DND-41 (cell line): ENCODE results near the gene PGM2L1.
"Not testable (repeated sequence)": the region's sequence is repeated elsewhere in the genome, so short reads cannot be mapped to it uniquely, and the experiment has no call there.

Source experiments
- ATAC-seq: fragments of 200-7000 bp; cut with Tn5 transposase; 3 replicates; pipeline ENCODE4 v1.9.1; 2021; ENCODE audit warnings: low read depth; ENCODE audit not compliant: insufficient read depth
- DNase-seq: peaks from one replicate; pipeline ENCODE4 v3.0.0-alpha.2; 2020
- H2AFZ ChIP-seq: 2 replicates; pipeline ENCODE4 v1.6.0; 2012; ENCODE audit warnings: low read depth, low read length
- H3K27ac ChIP-seq: 2 replicates; pipeline ENCODE4 v1.5.1; 2012; ENCODE audit warnings: low read length, inconsistent platforms
- H3K27me3 ChIP-seq: fragments of 200-600 bp; sonication (generic); 2 replicates; pipeline ENCODE4 v1.6.0; 2012; ENCODE audit warnings: low read length, mild to moderate bottlenecking, inconsistent platforms; ENCODE audit not compliant: insufficient read depth, poor library complexity
- H3K36me3 ChIP-seq: 2 replicates; pipeline ENCODE4 v1.5.1; 2012; ENCODE audit warnings: low read length, inconsistent platforms; ENCODE audit not compliant: insufficient read depth
- H3K4me1 ChIP-seq: 2 replicates; pipeline ENCODE4 v1.5.1; 2012; ENCODE audit warnings: mild to moderate bottlenecking, low read length; ENCODE audit not compliant: insufficient read depth
- H3K4me2 ChIP-seq: 2 replicates; pipeline ENCODE4 v1.6.0; 2012; ENCODE audit warnings: mild to moderate bottlenecking, moderate library complexity, low read length, inconsistent platforms; ENCODE audit not compliant: insufficient read depth
- H3K4me3 ChIP-seq, 2 experiments: fragments of 200-600 bp in 1 of 2; shearing (Covaris generic) in 1 of 2; 2 replicates each; pipeline ENCODE4 v1.5.1; 2012 to 2016; ENCODE audit warnings: inconsistent platforms in 2 of 2, low read length in 2 of 2, mild to moderate bottlenecking in 2 of 2, low read depth in 1 of 2, moderate library complexity in 1 of 2
- H3K79me2 ChIP-seq: 2 replicates; pipeline ENCODE4 v1.6.0; 2012; ENCODE audit warnings: low read length, inconsistent platforms; ENCODE audit not compliant: insufficient read depth
- H3K9ac ChIP-seq: 2 replicates; pipeline ENCODE4 v1.6.0; 2012; ENCODE audit warnings: low read depth, mild to moderate bottlenecking, inconsistent platforms, low read length, moderate library complexity
- H3K9me3 ChIP-seq: 2 replicates; pipeline ENCODE4 v1.5.1; 2012; ENCODE audit warnings: low read length, moderate library complexity, mild to moderate bottlenecking, inconsistent platforms; ENCODE audit not compliant: insufficient read depth, severe bottlenecking
- H4K20me1 ChIP-seq: 2 replicates; pipeline ENCODE4 v1.6.0; 2012; ENCODE audit warnings: low read length; ENCODE audit not compliant: insufficient read depth
- CTCF ChIP-seq: IDR thresholded peaks from 2 replicates; pipeline ENCODE4 v1.5.1; 2012; ENCODE audit warnings: borderline replicate concordance, low read length, moderate library complexity, mild to moderate bottlenecking; ENCODE audit not compliant: poor library complexity, severe bottlenecking; ENCODE audit errors: extremely low read depth
- EZH2 ChIP-seq: IDR thresholded peaks from 3 replicates; pipeline ENCODE4 v1.6.1; 2012; ENCODE audit warnings: borderline replicate concordance, low read depth, mild to moderate bottlenecking, moderate library complexity, low read length, inconsistent platforms; ENCODE audit not compliant: severe bottlenecking

Gene PGM2L1

DNA sequence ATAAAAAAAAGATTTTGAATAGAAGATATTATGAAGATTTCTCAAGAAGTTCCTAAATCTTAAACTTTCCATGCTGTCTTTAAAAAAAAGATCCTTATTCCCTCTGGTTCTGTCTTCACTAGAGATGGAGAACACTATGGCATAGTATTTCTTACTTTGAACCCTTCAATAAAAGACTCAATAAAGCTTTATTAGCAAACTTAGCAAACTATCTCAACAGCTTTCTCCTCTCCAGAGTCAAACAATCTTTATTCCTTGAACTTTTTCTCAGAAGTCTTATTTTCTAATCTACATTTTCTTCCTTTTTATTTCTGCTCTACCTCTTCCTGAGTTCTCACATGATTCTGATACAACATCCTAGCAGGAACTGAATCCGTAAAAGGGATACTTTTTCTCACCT is 65.0 kb downstream of the PGM2L1 start:
- ATAC-seq: no peak

GRCh38 chr11:74332291-74332690 is 65.9 kb downstream of the PGM2L1 start:
- H3K9me3 ChIP-seq: no peaks in the 10 kb centered on the region
- H2AFZ ChIP-seq: no peak overlapping the region
- no peaks in the 10 kb centered on the region for H3K36me3 ChIP-seq
- H3K27ac ChIP-seq: no peak overlapping the region
- H4K20me1 ChIP-seq: no peaks in the 10 kb centered on the region
- ATAC-seq (no peak), DNase-seq (no peak)
- no peaks in the 10 kb centered on the region for H3K79me2 ChIP-seq
- H3K4me3 ChIP-seq: no peak overlapping the region
- no peak overlapping the region for H3K9ac ChIP-seq
- no peak overlapping the region for H3K4me2 ChIP-seq
- H3K4me1 ChIP-seq: no peaks in the 10 kb centered on the region
- TF ChIP-seq EZH2: no peak
- TF ChIP-seq CTCF: no peak
- H3K27me3 ChIP-seq: no peaks in the 10 kb centered on the region

More for the DNA sequence above, 65.0 kb downstream of the PGM2L1 start:
- Histone ChIP-seq H2AFZ (no peak overlapping the region), H3K4me1 (no peaks in the 10 kb centered on the region), H3K27ac (no peak overlapping the region), H3K9me3 (no peaks in the 10 kb centered on the region), H3K4me2 (no peak overlapping the region), H3K36me3 (0 out of 2 replicates have a peak, but pooled peaks cover 6% of the 10 kb centered on the region), H4K20me1 (no peaks in the 10 kb centered on the region), H3K4me3 (no peak overlapping the region), H3K79me2 (no peaks in the 10 kb centered on the region), H3K9ac (no peak overlapping the region), H3K27me3 (no peaks in the 10 kb centered on the region)
- DNase-seq: no peak
- TF ChIP-seq CTCF (no peak), EZH2 (no peak)

DNA sequence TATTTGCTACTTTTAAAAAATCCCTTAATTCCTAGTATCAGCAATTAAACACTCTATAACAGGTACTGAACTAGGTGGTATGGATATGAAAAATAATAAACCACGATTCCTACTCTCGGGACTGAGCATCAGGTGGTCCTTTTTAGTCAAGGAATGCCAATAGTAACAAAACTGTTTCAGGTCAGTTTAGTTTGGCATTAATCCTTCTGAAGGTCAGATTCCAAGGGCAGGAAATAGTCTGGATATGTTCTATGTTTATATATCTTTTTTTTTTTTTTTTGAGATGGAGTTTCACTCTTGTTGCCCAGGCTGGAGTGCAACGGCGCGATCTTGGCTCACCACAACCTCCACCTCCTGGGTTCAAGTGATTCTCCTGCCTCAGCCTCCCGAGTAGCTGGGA is 67.2 kb downstream of the PGM2L1 start:
- not testable (repeated sequence) for H3K9me3 ChIP-seq, H4K20me1 ChIP-seq, ATAC-seq, H3K4me3 ChIP-seq, H2AFZ ChIP-seq, DNase-seq, H3K4me2 ChIP-seq, H3K4me1 ChIP-seq, H3K79me2 ChIP-seq, H3K9ac ChIP-seq, H3K27me3 ChIP-seq, H3K27ac ChIP-seq, H3K36me3 ChIP-seq

DNA sequence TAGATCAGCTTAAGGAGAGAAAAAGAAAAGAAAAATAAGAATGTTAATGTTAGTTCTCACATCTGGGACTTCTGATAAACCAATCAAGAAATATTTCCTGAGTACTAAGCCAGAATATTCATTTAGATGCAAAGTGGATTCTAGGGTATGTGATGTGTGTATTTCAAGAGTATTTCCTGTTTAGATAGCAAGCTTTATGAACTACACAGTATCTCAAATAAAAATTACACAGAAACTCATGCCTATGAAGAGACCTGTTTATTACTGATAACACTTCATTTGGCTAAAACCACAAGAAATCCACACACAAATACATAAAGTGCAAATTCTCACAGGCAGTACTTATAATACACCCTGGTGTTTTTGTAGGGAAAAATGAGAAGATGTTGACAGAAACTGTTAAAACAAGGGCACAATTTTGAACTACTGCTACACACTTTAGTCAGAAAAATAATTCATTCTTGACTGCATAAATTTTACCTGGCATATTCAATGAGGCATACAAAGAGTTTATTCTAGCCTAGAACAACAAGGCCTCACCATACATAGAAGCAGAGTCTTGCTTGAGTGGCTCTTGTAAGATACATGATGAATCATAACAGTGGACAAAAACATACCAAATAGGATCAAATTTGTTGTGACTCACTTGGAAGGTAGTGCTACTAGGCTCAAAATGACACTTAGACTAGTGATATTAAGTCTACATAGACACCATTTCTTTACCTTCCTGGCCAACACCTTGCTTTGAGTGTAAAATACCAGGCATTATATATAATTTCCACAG is 68.0 kb downstream of the PGM2L1 start:
- H3K36me3 ChIP-seq: no peaks in the 10 kb centered on the region
- no peaks in the 10 kb centered on the region for H3K79me2 ChIP-seq
- H4K20me1 ChIP-seq: no peaks in the 10 kb centered on the region
- H3K9ac ChIP-seq: no peak overlapping the region
- H3K9me3 ChIP-seq: no peaks in the 10 kb centered on the region
- no peaks in the 10 kb centered on the region for H3K27me3 ChIP-seq
- TF ChIP-seq EZH2 (no peak), CTCF (no peak)
- no peak for ATAC-seq
- H3K4me3 ChIP-seq: no peak overlapping the region
- H3K4me1 ChIP-seq: no peaks in the 10 kb centered on the region
- no peak overlapping the region for H3K27ac ChIP-seq
- no peak for DNase-seq
- H3K4me2 ChIP-seq: no peak overlapping the region
- H2AFZ ChIP-seq: no peak overlapping the region
